Measurements from ENCODE around the gene CERS3.

The CERS3 gene

DNA sequence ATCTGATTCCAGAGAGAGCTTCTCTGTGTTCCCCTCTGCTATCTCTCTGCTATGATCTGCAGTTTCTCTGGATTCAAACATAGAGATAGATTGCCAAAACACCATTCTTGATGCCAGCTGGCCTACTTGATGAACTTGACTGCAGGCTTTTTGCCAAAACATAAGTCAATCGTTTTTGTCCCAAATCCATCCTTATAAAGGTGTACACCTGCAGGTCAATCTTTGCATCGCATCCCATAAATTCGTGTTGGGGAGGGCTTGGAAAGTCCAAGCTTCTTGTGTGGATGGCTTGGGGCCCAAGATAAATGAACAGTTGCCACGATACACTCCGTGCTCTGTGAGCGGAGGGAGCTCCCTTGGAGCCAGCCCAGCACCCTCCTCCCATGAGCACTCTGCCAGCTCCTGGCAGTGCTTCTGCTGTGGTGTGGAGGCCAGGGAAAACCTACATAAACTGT is 2.7 kb downstream of the CERS3 start:
- no peak for DNase-seq

DNA sequence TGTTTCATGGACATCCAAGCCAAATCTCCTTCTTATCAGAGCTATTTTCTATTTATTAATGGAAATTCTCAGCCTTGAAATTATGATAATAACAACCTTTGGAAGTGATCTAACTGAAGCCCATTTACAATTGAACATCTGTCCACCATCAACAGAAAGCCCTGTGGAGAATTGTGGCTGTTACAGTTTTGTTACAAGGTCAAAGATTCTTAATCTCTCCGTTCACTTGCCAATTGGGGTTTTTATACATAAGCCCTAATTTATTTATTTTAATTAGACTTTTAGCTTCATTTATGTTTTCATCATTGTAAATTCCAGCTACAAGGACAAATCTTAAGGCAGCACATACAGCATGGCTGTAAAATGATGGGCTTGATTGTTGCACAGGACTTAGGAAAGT is 3.3 kb downstream of the CERS3 start:
- no peak for DNase-seq

DNA sequence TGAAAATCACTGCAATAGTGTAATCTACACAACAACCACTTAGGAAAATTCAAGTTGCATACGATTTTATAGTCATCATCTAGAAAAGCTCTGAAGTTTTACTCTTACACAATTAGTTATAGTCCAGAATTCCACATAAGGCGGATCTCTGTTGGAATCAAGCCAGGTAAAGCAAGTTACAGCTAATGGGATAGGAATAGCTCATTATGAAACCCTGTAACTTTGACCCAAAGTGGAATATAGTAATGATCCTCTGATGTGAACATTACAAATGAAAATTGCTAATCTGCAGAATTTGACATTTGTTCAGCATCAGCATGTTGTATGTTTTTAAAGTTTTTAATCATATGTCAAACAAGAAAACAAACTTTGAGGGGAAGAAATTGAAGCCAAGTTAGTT is 4.4 kb downstream of the CERS3 start:
- no peak for DNase-seq

DNA sequence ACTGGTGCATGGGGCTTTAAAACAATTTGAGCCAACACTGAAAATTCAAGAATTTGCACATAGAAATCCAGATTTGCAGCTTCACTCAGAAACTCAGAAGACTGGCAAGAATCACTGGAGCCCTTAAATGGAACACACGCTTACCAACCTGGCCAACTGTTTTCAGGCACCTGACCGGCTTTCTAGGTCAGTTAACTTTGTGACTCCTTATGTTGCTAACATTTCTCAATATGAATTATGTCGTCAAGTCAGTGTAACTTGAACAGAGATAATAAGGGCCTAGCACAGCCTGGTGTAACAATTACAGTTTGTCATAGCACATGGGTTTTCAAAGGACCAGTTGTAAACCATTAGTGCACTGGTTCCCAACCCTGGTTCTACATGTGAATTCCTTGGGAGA is 6.8 kb downstream of the CERS3 start:
- no peak for DNase-seq

DNA sequence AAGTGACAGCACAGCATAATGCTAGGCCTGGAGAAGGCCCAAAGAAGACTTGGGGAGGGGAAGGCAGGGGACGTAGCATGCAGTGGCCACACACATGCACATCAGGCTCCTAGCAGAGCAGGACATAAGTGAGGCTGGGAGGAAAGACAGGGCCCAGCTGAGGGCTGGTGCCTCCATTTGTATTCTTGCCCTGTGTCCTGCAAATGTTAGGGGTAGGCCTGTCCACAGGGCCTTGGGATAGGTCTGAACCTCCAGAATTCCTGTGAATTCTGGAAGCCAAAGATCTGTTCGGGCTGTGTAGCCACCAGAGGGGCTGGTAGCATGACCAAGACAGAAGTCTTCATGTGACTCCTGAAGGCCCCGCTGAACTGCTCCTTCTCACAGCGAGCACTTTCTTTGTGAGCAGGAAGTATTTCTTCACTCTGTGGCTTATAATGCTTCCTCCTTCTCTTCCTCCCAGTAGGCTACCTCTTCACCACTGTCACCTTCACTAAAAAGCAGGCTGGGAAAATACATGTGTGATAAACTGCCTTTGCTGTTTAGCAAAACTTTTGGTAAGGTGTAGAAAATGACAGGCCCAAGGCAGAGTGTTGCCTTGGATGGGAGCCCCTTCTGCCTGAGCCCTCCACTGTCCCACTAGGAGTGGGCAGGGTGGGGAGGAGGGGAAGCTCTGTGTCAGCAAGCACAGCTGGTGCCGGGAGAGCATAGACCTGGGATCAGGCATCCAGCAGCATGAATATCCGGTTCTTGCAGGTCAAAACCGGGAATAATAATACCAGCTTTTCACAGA is 8.4 kb downstream of the CERS3 start:
- DNase-seq, result no peak

DNA sequence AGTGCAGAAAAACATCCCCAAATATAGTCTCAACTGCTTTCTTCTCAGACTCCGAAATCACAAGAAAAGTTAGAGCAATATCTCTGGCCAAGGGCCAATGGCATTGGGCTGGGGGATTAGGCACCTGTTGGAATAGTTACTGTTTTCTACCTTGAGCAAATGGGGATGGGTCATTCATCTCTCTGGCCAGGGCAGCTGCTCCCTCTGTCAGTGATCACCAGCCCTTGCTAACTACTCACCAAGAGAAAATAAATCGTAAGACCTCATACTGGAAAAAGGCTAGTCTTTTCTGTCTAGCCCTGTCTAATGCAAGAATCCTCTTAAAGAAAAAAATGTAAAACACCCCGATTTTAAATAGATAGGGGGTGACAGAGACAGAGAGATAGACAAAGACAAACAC is 10.9 kb downstream of the CERS3 start:
- no peak for DNase-seq

DNA sequence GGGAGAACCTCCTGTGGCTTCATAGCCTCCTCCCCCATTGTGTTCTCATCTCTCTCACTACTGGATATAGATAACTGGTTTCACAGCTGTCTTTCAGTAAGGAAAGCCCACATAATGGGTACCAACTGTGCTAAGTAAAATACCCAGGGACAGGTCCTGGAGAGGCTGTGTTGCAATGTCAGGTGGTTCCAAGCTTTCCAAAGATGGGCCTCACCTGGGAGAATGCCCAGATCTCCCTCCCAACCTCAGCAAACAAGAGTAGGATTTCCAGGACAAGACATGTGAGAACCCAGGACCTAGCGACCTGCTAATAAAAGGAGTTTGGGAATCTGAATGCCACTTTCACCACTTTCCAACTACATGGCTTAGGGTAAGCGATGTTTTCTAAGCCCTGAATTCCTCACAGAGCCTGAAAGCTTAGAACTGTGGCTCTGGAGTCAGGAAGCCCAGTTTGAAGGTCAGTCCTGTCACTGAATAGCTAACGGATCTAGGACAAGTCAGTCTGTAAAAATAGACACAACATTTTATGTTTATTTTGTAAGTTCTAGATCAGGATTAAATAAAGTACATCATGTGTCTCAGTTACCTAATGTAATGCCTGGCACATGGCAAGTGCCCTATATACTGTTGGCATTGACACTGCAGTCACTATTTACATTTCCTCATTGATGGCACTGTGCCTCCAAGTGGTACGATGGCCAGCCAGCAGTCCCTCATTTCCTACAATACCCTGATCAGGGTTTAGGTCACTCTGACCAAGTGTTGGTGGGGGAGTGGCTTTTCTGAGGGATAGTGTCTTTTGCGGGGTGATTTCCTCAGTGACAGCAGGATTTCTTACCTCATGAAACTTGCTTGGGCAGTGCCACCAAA is 11.9 kb downstream of the CERS3 start:
- DNase-seq, result no peak

DNA sequence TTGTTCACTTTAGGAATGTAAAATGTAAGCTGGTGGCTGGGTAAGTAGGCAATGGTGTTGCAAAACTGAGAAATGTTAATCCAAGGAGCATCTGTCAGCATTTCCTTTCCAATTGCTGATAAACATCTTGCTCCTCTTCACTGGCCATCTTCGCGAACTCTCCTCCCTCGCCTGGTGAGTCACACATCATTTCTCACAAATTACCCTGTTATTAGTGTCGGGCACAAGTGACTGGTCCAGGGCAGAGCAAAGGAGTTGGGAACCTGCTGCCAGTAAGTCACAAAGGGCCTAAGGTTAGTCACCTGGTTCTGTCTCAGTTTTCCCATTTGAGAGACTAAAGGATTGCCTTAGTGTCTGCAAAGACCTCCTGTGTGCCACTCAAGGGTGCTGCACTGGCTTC is 13.0 kb downstream of the CERS3 start:
- DNase-seq, result no peak

DNA sequence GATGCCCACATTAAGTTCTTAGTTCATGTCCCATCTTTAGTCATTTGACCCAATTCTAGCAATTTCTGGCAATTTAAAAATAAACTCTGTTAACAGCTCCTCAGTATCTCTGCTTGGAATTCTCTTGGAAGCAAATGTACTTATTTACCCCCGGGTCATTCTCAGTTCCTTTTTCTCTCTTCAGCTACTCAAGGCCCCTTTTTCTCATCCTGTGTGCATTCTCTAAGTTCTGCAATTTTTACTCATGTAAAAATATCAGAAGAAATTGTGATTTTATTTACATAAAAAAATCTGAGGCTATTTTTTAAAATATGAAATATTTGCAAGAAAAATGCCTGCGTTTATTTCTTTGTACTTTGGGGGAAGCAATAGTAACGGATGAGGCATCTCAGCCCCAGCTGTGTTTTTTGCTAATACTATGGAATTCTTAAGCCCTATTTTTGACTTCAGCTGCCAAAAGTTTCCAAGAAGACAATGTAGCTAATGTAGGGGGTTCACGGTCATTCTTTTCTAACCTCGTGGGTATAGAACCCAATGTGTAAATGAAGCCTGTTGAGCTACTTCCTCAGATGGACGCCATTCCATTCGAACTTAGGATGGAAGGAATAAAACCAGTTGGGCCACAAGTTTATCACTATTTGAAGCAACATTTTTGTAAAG is 20.0 kb downstream of the CERS3 start:
- DNase-seq, result no peak

DNA sequence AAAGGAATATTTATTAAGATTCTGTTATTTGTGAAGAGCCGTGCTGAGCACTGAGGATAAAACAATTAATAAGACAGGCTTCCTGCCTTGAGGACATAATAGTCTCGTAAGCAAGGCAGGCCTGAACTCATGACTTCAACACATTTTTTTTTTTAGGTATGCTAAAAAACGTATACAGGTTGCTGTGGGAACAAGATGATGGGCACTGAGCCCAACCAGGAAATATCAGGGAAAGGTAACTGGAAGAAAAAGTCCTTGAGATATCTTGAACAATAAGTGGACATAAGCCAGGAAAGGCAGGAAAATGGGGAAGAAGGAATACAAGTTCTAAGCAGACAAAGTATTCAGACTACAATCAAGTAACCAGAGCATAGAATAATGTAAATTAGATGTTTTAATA is 26.1 kb downstream of the CERS3 start:
- DNase-seq, result no peak

DNA sequence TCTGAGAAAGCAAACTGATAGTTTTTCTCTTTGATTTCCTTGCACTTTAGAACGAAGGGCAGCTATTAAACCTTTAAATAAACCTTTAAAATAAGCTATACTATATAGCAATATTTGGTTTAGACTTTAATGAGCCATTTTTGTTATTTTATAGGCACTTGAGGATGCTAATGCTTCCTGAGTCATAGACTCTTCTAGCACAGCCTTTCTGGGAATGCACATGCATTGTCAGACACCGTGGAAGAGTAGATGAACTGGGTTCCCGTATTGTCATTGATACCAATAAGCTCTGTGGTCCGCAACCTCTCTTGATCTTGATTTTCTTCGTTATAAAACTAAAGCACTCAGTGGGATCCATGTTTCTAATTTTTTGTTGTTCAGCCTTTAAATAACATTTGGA is 27.6 kb downstream of the CERS3 start:
- no peak for DNase-seq

DNA sequence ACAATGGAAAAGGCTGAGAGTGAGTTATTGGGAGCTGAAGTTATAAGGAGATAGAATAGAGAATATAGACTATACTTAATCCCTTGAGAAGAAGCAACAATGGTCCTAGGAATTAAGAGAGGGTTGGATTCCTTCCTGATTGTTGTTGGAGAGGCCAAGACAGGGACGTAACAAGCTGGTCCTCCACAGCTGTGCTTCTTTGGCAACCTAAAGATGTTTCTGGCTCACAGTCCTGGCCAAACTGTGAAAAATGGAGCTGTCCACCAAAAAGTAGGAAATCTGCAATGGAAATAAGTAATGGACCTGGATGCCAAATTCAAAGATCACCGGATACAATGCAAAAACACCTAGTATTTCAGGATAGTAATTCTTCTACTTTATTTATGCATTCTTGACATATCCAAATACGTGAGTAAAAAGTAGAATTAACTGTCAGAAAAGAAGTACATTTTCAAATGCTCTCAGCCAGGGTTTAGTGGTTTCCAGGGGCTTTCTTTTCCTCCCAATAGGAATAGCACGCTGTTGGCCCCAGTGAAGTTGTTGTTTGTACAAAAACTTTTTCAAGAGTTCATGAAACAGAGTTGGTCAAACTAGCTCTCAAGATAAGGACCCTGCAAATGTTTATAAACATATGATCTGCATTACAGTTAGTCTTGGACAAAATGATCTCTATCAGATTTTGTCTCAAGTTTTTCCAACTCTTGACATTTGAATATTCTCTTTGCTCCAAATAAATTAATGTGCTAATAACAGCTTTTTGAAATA is 28.3 kb downstream of the CERS3 start:
- no peak for DNase-seq

DNA sequence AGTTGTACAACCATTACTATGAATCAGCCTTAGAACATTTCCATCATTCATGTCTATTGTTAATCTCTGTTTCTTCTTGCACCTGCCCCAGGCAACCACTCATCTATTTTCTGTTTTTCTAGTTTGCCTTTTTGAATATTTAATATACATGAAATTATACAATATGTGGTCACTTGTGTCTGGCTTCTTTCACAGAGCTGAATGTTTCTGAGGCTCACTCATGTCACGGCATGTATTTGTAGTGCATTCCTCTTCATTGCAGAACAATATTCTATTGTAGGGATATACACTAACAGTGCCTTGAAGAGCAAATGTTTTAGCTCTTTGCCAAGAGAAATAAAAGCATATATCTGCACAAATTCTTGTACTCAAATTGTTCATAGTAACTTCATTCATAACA is 32.9 kb downstream of the CERS3 start:
- no peak for DNase-seq

DNA sequence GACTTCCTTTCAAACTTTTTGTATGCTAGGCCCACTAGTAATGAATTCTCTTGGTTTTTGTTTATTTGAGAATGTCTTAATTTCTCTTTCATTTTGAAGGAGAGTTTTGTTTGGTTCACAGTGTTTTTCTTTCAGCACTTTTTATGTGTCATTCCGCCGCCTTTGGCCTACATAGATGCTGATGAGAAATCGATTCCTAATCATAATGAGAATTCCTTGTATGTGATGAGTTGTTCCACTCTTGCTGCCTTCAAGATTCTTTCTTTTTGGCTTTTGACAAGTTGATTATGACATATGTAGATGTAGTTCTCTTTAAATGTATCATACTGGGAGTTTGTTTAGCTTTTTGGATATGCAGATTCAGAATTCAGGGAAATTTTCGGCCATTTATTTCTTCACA is 35.5 kb downstream of the CERS3 start:
- no peak for DNase-seq

DNA sequence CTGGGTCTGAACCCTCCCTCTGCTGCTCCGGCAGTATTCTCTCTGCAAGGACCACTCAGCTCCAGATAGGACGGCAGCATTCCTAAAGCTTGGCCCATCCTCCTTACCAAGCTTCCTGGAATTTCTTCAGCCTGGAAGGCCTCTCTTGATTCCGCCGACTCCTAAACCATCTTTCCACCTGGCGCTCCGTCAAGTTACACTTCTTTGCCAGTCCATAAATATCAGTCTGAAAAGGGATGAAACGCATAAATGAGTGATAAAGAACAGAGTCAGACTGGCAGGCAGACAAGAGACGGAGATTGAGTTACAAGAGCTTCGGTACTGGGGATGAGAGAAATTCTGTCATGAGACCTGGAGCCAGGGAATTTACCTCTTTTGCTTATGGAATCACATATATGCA is 44.3 kb downstream of the CERS3 start:
- no peak for DNase-seq

DNA sequence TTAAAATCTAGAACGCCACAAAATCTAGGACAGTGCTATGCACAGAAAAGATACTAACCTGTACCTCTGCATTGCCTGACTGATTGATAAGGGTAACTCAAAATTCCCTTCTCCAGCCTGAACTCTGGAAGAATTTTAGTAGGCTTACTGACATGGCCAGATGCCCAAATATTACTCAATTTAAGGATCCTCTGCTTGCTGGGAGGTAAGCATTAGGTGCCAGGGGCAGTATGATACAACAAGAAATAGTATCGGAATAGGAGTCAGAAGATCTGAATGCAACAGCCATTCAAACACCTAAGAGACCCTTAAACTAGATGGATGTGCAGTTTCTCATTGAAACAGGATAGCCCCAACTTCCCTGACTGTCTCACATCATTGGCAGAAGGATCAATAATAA is 45.4 kb downstream of the CERS3 start:
- DNase-seq, result no peak

DNA sequence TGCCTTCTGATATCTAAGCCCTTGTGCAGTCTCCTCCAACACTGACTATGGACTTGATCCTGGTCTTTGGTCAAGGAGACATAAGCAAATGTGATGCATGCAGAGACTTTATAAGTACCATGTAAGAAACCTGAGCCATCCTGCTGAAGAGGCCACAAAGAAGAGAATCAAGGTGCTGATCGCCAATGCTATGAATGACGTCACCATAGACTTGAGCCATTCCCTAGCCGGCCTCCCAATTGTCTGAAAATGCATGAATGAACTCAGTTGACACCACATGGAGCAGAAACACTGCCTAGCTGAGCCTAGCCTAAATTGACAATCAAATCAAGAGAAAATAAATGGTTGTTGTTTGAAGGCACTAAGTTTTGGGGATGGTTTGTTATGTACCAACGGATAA is 51.9 kb downstream of the CERS3 start:
- DNase-seq, result no peak

DNA sequence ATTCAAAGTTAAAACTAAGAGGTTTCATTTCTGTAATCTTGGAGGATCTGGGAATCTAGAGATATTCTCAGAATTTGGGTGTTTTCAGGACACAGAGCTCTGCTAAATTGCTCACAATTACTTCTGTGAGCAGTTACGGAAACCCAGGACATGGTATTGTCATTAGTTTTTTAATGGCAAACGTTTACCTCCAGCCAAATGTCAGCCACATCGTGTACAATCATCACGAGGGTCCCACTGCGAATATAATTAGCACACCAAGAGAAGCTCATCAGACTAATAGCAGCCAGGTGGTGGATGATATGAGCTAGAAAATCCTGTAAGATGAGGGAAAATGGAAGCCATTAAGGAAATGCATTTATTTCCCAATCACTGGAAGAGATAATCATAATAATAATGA is 56.0 kb downstream of the CERS3 start:
- no peak for DNase-seq

DNA sequence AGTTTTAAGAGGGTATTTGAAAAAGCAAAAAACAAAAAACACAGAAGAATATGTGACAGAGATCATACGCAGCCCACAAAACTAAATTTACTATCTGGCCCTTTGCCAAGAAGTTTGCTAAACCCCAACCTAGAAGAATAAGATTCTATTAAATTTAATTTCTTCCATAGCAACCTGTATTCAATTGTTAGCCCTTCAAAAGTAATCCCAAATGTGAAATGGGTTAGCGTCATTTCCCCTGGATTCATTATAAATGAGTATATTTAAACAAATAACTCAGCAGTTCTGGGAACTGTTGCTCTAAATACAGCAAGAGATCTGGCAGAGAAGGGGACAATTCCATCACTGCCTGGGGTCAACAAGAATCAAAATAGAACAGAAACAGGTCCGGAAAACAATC is 56.8 kb downstream of the CERS3 start:
- no peak for DNase-seq

DNA sequence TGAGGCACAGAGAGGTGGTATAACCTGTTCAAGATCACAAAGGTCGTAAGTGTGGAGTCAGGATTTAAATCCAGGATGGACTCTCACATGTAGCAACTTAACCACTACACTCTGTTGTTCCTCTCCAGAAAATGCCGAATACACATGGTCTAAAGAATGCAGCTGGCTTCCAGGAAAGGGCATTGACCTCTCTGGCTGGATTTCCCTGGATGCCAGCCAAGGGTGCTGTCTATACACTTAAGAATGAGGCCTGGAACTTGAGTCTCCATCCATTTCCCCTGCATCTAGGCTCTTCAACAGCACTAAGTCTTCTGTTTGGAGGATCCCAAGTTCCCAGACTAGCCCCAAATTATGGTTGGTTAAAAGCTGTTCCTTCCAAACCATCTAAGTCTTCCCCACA is 60.5 kb downstream of the CERS3 start:
- no peak for DNase-seq

DNA sequence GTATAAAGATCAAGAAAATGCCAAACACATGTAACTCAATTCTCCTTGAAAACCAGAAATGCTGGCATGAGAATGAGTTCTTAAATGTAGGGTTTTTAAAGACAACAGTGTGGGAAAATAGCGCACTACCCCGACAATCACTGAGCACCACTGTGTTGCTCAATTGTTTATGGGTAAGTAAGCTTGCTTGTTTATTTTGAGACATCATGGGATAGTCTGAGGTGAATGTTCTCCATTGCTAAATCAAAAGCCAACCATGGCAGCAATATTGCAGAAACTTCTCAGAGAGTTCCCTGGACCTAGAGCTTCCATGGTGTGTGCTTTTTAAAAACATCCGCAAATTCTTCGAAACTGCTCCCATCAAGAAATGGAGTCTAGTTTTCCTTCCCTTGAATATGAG is 62.7 kb downstream of the CERS3 start:
- no peak for DNase-seq

DNA sequence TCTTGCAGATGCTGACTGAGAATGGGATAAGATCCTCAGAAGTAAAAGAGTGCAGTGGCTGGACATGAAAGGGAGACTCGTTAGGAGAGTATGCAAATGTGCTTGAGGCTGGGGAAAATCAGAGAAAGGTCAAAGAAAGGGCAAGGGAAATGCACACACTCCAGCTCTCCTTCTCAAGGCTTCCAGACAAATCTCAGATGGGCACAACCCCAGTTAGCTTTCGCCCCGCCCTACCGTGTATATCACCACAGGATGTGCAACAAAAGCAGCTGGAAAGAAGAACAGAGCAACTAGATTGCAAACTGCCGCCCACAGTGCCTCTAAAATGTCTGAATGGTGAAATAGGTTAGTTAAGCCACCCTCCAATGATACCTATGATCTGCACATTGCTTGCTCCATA is 63.9 kb downstream of the CERS3 start:
- no peak for DNase-seq

DNA sequence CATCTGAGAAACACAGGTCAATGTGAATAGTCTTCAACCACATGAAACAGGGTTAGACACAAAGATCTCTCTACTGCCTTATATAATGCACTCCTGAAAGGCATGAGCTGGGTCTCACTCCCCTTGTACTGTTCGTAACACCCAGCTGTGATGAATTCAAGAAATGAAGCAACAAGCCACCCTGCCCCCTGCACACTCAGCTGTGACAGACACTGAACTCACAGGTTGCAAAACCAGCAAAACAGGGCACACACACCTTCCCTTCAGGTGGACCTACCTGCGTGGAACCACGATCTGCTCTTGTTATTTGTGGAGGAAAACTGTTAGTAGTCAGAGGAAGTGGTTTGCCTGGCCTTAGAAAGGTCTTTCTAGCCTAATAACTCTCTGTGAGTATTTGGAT is 64.5 kb downstream of the CERS3 start:
- no peak for DNase-seq

Measured in NCI-H2171 treated with DMSO at 0.1 percent for 48 hours (cell line).